ENCODE measurements around the gene A1BG. TPM values are rescaled to one million over a fixed set of nuclear protein-coding genes. Genes with fewer than 3 reads are reported as not detected.
"Not testable (repeated sequence)": the region's sequence is repeated elsewhere in the genome, so short reads cannot be mapped to it uniquely, and the experiment has no call there.

Gene A1BG
- total RNA-seq, 1 donor from 2014 or later = under 0.01 TPM

DNA sequence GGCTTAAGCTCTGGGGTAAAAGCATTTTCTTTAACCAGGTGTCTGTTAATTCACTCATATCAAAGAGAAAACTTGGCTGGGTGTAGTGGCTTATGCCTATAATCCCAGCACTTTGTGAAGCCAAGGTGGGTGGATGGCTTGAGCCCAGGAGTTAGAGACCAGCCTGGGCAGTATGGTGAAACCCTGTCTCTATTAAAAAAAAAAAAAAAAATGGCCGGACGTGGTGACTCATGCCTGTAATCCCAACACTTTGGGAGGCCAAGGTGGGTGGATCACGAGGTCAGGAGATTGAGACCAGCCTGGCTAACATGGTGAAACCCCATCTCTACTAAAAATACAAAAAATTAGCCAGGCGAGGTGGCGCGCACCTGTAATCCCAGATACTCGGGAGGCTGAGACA lies 23.4 kb upstream of the A1BG start:
- H3K36me3 ChIP-seq (ENCODE audit: control insufficient read depth in 3 of 3, insufficient read depth in 3 of 3, low read length in 3 of 3); H3K27ac ChIP-seq (ENCODE audit: low read depth, low read length); H3K9me3 ChIP-seq (ENCODE audit: control insufficient read depth in 3 of 3, low read length in 3 of 3); H3K4me3 ChIP-seq (ENCODE audit: low read length in 3 of 3); H3K27me3 ChIP-seq (ENCODE audit: control insufficient read depth in 3 of 3, insufficient read depth in 3 of 3, low read length in 3 of 3); H3K9ac ChIP-seq (ENCODE audit: low read depth in 1 of 3, low read length in 3 of 3): not testable (repeated sequence)
- H3K4me1 ChIP-seq (ENCODE audit: control insufficient read depth in 3 of 3, insufficient read depth in 3 of 3, low read length in 3 of 3) = peaks cover 17 to 20% (median 19%) of the 10 kb centered on the region in 3 donors

DNA sequence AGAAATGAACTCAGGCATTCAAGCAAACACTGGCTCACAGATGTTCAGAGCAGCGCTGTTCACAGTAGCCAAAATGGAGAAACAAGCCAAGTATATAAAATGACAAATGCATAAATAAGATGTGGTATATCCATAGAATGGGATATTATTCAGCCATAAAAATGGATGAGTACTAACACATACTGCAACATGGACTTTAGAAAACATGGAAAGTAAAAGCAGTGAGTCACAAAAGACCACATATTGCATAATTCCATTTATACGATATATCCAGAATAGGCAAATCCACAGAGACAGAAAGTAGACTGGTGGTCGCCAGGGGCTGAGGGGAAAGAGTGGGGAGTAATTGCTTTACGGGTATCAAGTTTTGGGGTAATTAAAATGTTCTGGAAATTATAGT lies 20.9 kb upstream of the A1BG start:
- Histone ChIP-seq H3K9me3 (ENCODE audit: control insufficient read depth in 3 of 3, low read length in 3 of 3) (no peaks in the 10 kb centered on the region), H3K9ac (ENCODE audit: low read depth in 1 of 3, low read length in 3 of 3) (no peak overlapping the region), H3K27ac (ENCODE audit: low read depth, low read length) (no peak overlapping the region), H3K36me3 (ENCODE audit: control insufficient read depth in 3 of 3, insufficient read depth in 3 of 3, low read length in 3 of 3) (peaks cover 0 to 2% (median 0%) of the 10 kb centered on the region in 3 donors), H3K4me1 (ENCODE audit: control insufficient read depth in 3 of 3, insufficient read depth in 3 of 3, low read length in 3 of 3) (peaks cover 2 to 3% (median 3%) of the 10 kb centered on the region in 3 donors), H3K27me3 (ENCODE audit: control insufficient read depth in 3 of 3, insufficient read depth in 3 of 3, low read length in 3 of 3) (no peaks in the 10 kb centered on the region), H3K4me3 (ENCODE audit: low read length in 3 of 3) (no peak overlapping the region)

DNA sequence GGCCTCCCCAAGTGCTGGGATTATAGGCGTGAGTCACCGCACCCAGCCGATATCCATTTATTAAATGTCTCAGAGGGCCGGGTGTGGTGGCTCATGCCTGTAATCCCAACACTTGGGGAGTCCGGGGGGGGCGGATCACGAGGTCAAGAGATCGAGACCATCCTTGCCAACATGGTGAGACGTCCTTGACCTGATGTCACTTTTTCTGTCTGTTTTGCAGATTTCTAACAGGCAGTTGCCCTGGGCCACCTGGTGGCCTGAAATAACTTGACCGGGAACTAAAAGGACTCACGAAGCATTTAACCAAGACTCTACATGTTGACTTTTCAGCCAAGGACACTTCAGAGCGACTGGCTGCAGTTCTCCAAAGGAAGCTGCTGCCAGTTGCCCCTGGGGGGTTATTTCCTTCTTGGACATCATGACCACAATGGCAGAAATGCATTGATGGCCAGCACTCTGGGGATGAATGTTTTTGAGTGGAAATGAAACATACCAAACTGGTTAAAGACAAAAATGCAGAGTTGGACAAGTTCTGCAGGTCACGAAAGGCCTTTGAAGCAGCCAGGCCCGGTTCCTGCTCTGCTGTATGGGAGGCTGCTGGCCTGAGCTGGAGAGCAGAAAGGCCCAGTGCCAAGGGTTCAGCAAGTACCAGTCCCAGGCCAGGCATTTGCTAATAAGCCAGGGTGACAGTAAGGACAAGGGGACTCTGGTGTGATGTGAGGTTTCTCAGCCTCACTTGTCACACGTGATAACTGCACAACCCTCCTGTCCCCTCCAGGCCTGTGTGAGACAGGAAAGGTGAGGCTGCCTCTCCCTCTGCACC lies 19.2 kb upstream of the A1BG start:
- Histone ChIP-seq H3K4me3 (ENCODE audit: low read length in 3 of 3) (no peak overlapping the region), H3K36me3 (ENCODE audit: control insufficient read depth in 3 of 3, insufficient read depth in 3 of 3, low read length in 3 of 3) (peaks cover 0 to 2% (median 0%) of the 10 kb centered on the region in 3 donors), H3K27me3 (ENCODE audit: control insufficient read depth in 3 of 3, insufficient read depth in 3 of 3, low read length in 3 of 3) (peaks cover 0 to 4% (median 0%) of the 10 kb centered on the region in 3 donors), H3K9ac (ENCODE audit: low read depth in 1 of 3, low read length in 3 of 3) (no peak overlapping the region), H3K9me3 (ENCODE audit: control insufficient read depth in 3 of 3, low read length in 3 of 3) (no peaks in the 10 kb centered on the region), H3K4me1 (ENCODE audit: control insufficient read depth in 3 of 3, insufficient read depth in 3 of 3, low read length in 3 of 3) (no peaks in the 10 kb centered on the region), H3K27ac (ENCODE audit: low read depth, low read length) (no peak overlapping the region)

DNA sequence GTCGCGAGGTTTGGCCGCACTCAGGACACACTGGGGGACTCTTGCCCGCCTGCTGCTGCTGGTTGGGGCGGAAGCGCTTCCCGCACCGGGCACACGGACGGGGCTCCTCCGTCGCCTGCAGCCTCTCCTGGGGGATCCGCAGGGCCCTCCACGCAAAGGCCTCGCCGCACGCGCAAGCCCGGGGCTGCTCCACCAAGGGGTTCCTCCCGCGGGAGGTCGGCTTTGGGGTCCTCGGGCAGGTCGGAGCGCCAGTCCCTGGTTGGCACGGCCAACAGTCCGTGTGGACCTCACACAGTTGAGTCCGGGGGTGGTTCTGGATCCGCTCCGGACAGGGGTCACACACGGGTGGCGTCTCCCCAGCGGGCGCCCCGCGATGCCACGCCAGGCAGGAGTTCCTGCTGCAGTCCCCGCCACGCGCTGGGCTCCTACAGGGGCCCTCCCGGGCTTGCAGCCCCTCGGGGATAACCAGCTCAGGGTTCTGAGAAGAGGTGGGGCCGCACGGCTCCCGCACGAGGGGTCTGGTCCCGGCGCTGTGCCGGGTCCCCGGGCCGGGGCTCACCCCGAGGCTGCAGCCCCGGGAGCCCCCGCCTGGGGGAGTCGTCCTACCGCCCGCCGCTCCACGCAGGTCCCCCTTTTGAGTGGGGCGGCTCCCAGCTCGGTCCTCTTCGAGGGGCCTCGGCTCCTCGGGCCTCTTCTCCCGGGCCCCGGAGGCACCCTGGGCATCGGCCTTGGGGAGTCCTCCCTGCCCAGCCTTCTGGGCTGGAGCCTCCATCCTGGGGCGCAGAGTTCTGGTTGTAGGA lies 15.5 kb upstream of the A1BG start:
- Histone ChIP-seq H3K4me3 (ENCODE audit: low read length in 3 of 3) (no peak overlapping the region), H3K27ac (ENCODE audit: low read depth, low read length) (no peak overlapping the region), H3K36me3 (ENCODE audit: control insufficient read depth in 3 of 3, insufficient read depth in 3 of 3, low read length in 3 of 3) (peaks cover 0 to 2% (median 2%) of the 10 kb centered on the region in 3 donors), H3K9me3 (ENCODE audit: control insufficient read depth in 3 of 3, low read length in 3 of 3) (no peaks in the 10 kb centered on the region), H3K9ac (ENCODE audit: low read depth in 1 of 3, low read length in 3 of 3) (no peak overlapping the region), H3K27me3 (ENCODE audit: control insufficient read depth in 3 of 3, insufficient read depth in 3 of 3, low read length in 3 of 3) (peaks cover 0 to 6% (median 3%) of the 10 kb centered on the region in 3 donors), H3K4me1 (ENCODE audit: control insufficient read depth in 3 of 3, insufficient read depth in 3 of 3, low read length in 3 of 3) (no peaks in the 10 kb centered on the region)

DNA sequence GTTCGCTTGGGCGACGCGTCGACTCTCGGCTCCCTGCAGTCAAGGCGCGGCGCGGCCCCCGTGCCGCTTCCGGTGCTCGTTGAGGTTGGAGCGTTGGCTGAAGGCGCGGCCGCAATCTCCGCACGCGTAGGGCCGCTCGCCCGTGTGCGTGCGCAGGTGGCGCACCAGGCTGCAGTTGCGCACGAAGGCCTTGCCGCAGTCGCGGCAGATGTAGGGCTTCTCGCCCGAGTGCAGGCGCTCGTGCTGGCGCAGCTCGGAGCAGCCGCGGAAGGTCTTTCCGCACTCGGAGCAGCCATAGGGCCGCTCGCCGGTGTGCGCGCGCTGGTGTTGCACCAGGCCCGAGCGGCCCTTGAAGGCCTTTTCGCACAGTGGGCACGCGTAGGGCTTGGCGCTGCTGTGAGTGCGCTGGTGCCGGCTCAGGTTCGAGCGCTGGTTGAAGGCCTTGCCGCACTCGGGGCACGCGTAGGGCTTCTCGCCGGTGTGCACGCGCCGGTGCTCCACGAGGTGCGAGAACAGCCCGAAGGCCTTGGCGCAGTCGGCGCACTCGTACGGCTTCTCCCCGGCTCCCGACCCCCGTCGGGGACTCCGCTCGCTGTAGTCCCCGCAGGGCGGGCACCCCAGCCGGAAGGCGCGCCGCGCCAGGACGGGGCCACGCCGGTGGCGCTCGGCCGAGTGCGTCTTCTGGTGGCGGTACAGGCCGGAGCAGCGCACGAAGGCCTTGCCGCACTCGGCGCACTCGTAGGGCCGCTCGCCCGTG lies 14.6 kb upstream of the A1BG start:
- no peak overlapping the region for H3K4me3 ChIP-seq (ENCODE audit: low read length in 3 of 3)
- H3K27me3 ChIP-seq (ENCODE audit: control insufficient read depth in 3 of 3, insufficient read depth in 3 of 3, low read length in 3 of 3) = peaks cover 0 to 6% (median 3%) of the 10 kb centered on the region in 3 donors

DNA sequence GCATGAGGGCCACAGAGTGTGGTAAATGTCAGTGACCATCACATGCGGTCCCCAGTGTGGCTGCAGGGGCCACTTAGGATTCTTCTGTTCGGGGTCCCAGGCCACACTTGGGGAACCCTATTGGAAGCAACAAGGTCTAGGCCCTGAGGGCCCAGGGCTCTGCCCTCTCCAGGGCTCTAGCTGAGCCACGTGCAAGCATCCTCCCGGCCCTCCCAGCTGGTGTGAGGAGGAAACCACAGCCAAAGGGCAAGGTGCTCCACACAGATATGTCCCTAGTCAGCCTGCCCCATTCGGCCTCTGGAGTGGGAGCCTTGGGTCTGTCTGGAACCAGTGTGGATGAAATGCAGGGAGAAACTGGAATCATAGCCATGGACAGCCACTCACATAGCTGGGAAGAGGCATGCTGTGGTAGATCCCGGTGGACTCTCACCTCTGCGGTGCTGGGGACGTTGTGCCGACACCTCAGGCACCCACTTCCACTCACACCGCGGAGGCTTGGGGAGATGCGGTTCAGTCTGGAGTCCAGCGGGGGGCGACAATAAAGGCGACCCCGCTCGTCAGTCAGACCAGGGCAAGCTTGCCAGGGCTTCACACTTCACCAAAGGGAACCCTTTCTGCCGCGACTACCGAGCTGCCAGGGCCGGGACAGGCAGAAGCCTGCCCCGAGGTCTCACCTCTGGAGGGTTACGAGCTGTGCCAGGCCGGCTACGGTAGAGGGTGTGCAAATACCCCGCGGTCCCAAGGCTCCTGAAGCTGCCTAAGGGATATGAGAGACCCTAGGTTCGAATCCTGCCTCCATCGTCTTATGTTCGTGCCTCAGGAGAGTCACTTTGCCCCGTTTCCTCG lies 13.5 kb upstream of the A1BG start:
- Histone ChIP-seq H3K4me1 (ENCODE audit: control insufficient read depth in 3 of 3, insufficient read depth in 3 of 3, low read length in 3 of 3) (peaks cover 2 to 5% (median 4%) of the 10 kb centered on the region in 3 donors), H3K9ac (ENCODE audit: low read depth in 1 of 3, low read length in 3 of 3) (no peak overlapping the region), H3K27me3 (ENCODE audit: control insufficient read depth in 3 of 3, insufficient read depth in 3 of 3, low read length in 3 of 3) (peaks cover 0 to 6% (median 3%) of the 10 kb centered on the region in 3 donors), H3K4me3 (ENCODE audit: low read length in 3 of 3) (no peak overlapping the region), H3K27ac (ENCODE audit: low read depth, low read length) (no peak overlapping the region), H3K36me3 (ENCODE audit: control insufficient read depth in 3 of 3, insufficient read depth in 3 of 3, low read length in 3 of 3) (peaks cover 0 to 4% (median 2%) of the 10 kb centered on the region in 3 donors), H3K9me3 (ENCODE audit: control insufficient read depth in 3 of 3, low read length in 3 of 3) (no peaks in the 10 kb centered on the region)

More for the DNA sequence above, 14.6 kb upstream of the A1BG start:
- no peak overlapping the region for H3K9ac ChIP-seq (ENCODE audit: low read depth in 1 of 3, low read length in 3 of 3)
- H3K27ac ChIP-seq (ENCODE audit: low read depth, low read length) = no peak overlapping the region
- H3K4me1 ChIP-seq (ENCODE audit: control insufficient read depth in 3 of 3, insufficient read depth in 3 of 3, low read length in 3 of 3) = peaks cover 0 to 2% (median 0%) of the 10 kb centered on the region in 3 donors
- no peaks in the 10 kb centered on the region for H3K9me3 ChIP-seq (ENCODE audit: control insufficient read depth in 3 of 3, low read length in 3 of 3)
- peaks cover 0 to 2% (median 2%) of the 10 kb centered on the region in 3 donors for H3K36me3 ChIP-seq (ENCODE audit: control insufficient read depth in 3 of 3, insufficient read depth in 3 of 3, low read length in 3 of 3)

DNA sequence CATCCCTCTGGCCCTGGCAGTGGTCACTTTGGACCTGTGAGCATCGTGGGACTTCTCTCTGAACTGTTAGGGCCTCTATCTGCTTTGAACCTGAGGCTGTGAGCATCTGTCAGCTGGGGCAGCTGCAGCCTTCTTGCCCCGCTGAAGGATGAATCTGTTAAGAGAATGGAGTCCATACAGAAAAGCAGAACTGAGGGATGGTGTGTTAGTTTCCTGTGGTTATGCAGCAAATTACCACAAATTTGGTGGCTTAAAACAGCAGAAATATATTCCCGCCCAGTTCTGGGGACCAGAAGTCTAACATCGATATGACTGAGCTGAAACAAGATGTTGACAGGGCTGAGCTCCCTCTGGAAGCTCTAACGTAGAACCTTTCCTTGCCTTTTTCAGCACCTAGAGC lies 10.9 kb upstream of the A1BG start:
- no peak overlapping the region for H3K9ac ChIP-seq (ENCODE audit: low read depth in 1 of 3, low read length in 3 of 3)
- peaks cover 0 to 6% (median 3%) of the 10 kb centered on the region in 3 donors for H3K27me3 ChIP-seq (ENCODE audit: control insufficient read depth in 3 of 3, insufficient read depth in 3 of 3, low read length in 3 of 3)
- no peak overlapping the region for H3K4me3 ChIP-seq (ENCODE audit: low read length in 3 of 3)
- H3K4me1 ChIP-seq (ENCODE audit: control insufficient read depth in 3 of 3, insufficient read depth in 3 of 3, low read length in 3 of 3) = peaks cover 4 to 11% (median 7%) of the 10 kb centered on the region in 3 donors
- no peak overlapping the region for H3K27ac ChIP-seq (ENCODE audit: low read depth, low read length)
- peaks cover 0 to 4% (median 0%) of the 10 kb centered on the region in 3 donors for H3K36me3 ChIP-seq (ENCODE audit: control insufficient read depth in 3 of 3, insufficient read depth in 3 of 3, low read length in 3 of 3)
- no peaks in the 10 kb centered on the region for H3K9me3 ChIP-seq (ENCODE audit: control insufficient read depth in 3 of 3, low read length in 3 of 3)

DNA sequence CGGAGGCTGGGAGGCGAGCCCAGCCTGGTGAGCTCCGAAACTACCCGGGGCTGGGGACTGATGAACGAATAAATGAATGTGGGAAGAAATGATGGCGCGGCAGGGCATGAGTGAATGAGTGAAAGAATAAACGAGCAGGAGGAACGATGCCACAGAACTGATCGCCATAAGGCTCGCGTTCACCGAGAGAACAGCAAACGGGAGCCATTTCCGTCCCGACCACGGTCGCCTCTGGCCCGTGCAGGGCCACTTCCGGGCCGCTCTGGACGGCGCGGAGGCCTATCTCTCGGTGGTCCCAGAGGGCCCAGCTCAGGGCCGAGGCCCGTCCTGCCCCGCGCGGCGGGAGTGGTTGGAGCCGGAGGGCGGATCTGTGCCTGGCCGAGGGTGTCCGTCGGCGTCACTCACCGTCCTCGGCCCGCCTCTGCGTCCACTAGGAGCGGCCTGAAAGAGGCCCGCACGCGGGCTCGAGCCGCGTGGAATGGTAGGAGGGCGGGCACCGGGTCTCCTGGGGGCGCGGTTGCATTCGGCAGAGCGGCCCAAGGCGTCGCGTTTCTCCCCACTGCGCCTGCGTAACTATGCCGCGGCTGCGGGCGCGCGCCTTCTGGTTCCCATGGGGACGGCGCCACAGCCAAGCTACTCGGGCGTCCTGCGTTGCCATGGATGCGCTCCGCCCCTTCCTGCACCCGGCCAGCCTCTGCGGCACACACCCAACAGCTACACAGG lies 9.1 kb upstream of the A1BG start, which contains the start of gene ZNF497:
Gene ZNF497, minus strand, starts transcription at position 480 of the 723 bp plus-strand sequence. CDS start 5,116 bp downstream, outside the sequence.
- Histone ChIP-seq H3K27me3 (ENCODE audit: control insufficient read depth in 3 of 3, insufficient read depth in 3 of 3, low read length in 3 of 3) (peaks cover 5 to 12% (median 6%) of the 10 kb centered on the region in 3 donors), H3K4me3 (ENCODE audit: low read length in 3 of 3) (peak within 1 kb of the TSS; percentile 97 to 100 (median 98)), H3K36me3 (ENCODE audit: control insufficient read depth in 3 of 3, insufficient read depth in 3 of 3, low read length in 3 of 3) (peaks cover 0 to 5% (median 4%) of the 10 kb centered on the region in 3 donors), H3K27ac (ENCODE audit: low read depth, low read length) (peak within 1 kb of the TSS; percentile 96), H3K9ac (ENCODE audit: low read depth in 1 of 3, low read length in 3 of 3) (peak within 1 kb of the TSS; percentile 90 to 99 (median 97)), H3K4me1 (ENCODE audit: control insufficient read depth in 3 of 3, insufficient read depth in 3 of 3, low read length in 3 of 3) (peaks cover 4 to 14% (median 11%) of the 10 kb centered on the region in 3 donors), H3K9me3 (ENCODE audit: control insufficient read depth in 3 of 3, low read length in 3 of 3) (no peaks in the 10 kb centered on the region)
